ENCODE data around the gene PIP5K1B.

Gene PIP5K1B

DNA sequence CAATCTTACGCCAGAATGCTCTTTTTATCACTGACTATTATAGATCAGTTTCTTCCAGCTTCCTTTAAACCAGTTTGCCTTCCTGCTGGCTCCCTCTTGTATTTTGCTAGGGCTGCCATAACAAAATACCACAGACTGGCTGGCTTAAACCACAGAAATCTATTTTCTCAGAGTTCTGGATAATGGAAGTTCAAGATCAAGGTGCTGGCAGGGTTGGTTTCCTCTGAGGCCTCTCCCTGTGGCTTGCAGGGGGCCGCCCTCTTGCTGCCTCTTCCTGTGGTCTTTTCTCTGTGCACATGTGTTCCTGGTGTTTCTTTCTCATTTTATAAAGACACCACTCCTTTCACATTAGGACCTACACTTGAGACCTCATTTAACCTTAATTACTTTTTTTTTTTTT lies 323.7 kb downstream of the PIP5K1B start:
- TF ChIP-seq POLR2A (IDR thresholded peaks at IDR 0.05; ENCODE audit: low read depth, low read length) (no peak), POLR2AphosphoS5 (IDR thresholded peaks at IDR 0.05; ENCODE audit: low read depth, low read length) (no peak), TAF1 (IDR thresholded peaks at IDR 0.05; ENCODE audit: borderline replicate concordance, low read depth, low read length) (no peak)
- DNase-seq (ENCODE audit: insufficient read length), result no peak
- no peak for FAIRE-seq

DNA sequence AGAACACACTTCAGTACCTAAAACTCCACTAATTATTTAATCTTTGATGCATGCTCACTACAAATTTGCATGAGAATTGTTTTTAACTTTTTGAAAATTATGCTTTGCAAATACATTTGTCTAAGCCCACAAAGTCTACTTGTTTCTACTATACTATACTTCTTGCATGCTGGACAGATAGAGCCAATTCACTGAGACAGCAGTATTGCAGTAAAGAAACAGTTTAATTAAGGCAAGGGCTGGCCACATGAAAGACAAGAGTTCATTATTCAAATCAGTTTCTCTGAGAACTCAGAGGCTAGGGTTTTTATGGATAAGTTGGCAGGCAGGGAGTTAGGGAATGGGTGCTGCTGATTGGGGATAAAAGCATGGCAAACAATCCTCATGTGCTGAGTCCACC lies 324.5 kb downstream of the PIP5K1B start:
- no peak for FAIRE-seq
- TF ChIP-seq POLR2AphosphoS5 (IDR thresholded peaks at IDR 0.05; ENCODE audit: low read depth, low read length) (no peak), TAF1 (IDR thresholded peaks at IDR 0.05; ENCODE audit: borderline replicate concordance, low read depth, low read length) (no peak), POLR2A (IDR thresholded peaks at IDR 0.05; ENCODE audit: low read depth, low read length) (no peak)
- no peak for DNase-seq (ENCODE audit: insufficient read length)

DNA sequence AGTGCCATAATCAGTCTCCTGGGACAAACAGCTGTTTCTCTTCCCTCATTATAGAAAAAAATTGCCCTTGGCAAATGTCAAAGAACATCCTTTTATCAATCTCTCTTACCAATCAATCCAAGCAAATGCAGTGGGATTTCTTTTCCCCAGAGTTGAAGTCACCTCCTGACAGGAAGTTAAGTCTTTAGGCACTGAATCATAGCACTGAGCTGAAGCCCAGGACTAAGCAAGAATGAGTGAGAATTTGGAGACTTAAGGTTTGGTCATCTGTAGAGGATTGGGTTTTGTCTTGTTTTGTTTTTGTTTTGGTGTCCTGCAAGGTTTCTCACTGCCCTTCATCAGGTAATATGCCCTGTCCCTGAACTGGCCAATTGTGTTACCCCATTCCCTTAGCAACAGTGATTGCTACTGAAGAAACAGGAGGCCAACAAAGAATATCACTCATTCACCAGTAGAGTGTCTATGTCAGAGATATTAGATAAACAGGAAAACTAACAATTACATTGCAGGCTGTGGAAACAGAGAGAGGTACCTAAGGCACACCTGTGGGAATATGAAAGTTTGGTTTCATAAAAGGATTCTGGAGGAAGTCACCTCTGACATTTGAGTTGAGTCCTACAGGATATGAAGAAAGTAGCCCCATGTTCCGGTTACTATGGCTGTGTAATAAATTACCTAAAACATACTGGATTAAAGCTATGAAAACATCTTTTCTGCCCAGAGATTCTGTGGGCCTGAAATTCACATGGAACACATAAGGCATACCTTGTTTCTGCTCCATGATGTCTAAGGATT lies 326.0 kb downstream of the PIP5K1B start:
- FAIRE-seq (no peak), DNase-seq (ENCODE audit: insufficient read length) (no peak)
- TF ChIP-seq POLR2A (IDR thresholded peaks at IDR 0.05; ENCODE audit: low read depth, low read length), result no peak

DNA sequence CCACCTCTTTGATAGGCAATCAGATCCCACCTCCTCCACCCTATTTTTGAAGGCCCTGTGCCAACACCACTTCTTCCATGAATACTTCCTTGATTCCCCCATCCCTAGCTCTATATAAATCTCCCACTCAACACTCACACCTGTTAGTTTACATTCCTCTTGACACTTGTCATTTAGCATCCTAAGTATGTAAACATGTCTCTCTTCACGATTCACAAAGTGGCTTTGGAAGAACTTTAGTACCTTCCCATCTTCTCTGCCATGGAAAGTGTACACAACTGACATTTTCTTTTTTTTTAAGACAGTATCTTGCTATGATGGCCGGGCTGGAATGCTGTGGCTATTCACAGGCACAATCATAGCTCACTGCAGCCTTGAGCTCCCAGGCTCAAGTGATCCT lies 329.0 kb downstream of the PIP5K1B start:
- no peak for DNase-seq (ENCODE audit: insufficient read length)

DNA sequence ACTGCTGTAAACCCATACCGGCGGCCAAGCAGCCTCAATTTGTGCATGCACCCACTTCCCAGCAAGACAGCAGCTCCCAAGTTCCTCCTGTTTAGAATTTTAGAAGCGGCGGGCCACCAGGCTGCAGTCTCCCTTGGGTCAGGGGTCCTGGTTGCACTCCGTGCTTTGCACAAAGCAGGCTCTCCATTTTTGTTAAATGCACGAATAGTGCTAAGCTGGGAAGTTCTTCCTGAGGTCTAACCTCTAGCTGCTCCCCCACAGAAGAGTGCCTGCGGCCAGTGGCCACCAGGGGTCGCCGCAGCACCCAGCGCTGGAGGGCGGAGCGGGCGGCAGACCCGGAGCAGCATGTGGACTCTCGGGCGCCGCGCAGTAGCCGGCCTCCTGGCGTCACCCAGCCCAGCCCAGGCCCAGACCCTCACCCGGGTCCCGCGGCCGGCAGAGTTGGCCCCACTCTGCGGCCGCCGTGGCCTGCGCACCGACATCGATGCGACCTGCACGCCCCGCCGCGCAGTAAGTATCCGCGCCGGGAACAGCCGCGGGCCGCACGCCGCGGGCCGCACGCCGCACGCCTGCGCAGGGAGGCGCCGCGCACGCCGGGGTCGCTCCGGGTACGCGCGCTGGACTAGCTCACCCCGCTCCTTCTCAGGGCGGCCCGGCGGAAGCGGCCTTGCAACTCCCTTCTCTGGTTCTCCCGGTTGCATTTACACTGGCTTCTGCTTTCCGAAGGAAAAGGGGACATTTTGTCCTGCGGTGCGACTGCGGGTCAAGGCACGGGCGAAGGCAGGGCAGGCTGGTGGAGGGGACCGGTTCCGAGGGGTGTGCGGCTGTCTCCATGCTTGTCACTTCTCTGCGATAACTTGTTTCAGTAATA lies 330.6 kb downstream of the PIP5K1B start, which contains the start of gene FXN:
Gene FXN, plus strand, starts transcription at position 315 of the 871 bp plus-strand sequence. Its CDS starts 31 bp downstream, at position 346.
- FAIRE-seq, result peak; percentile 94

More for the DNA sequence above, 329.0 kb downstream of the PIP5K1B start:
- no peak for FAIRE-seq
- TF ChIP-seq POLR2AphosphoS5 (IDR thresholded peaks at IDR 0.05; ENCODE audit: low read depth, low read length), result no peak

DNA sequence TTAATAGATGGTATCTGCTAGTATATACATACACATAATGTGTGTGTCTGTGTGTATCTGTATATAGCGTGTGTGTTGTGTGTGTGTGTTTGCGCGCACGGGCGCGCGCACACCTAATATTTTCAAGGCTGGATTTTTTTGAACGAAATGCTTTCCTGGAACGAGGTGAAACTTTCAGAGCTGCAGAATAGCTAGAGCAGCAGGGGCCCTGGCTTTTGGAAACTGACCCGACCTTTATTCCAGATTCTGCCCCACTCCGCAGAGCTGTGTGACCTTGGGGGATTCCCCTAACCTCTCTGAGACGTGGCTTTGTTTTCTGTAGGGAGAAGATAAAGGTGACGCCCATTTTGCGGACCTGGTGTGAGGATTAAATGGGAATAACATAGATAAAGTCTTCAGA lies 331.3 kb downstream of the PIP5K1B start:
- no peak for DNase-seq (ENCODE audit: insufficient read length)

More for the DNA sequence above, 330.6 kb downstream of the PIP5K1B start, which contains the start of gene FXN:
- TF ChIP-seq POLR2A (IDR thresholded peaks at IDR 0.05; ENCODE audit: low read depth, low read length), result peak; percentile 78; the same call in 1 of the 2 replicates
- TF ChIP-seq TAF1 (IDR thresholded peaks at IDR 0.05; ENCODE audit: borderline replicate concordance, low read depth, low read length), result no peak
- peak; percentile 85 for DNase-seq (ENCODE audit: insufficient read length)

DNA sequence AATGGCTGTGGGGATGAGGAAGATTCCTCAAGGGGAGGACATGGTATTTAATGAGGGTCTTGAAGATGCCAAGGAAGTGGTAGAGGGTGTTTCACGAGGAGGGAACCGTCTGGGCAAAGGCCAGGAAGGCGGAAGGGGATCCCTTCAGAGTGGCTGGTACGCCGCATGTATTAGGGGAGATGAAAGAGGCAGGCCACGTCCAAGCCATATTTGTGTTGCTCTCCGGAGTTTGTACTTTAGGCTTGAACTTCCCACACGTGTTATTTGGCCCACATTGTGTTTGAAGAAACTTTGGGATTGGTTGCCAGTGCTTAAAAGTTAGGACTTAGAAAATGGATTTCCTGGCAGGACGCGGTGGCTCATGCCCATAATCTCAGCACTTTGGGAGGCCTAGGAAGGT lies 331.8 kb downstream of the PIP5K1B start:
- FAIRE-seq, result no peak
- TF ChIP-seq TAF1 (IDR thresholded peaks at IDR 0.05; ENCODE audit: borderline replicate concordance, low read depth, low read length), result no peak
- no peak for TF ChIP-seq POLR2AphosphoS5 (IDR thresholded peaks at IDR 0.05; ENCODE audit: low read depth, low read length)
- no peak for TF ChIP-seq POLR2A (IDR thresholded peaks at IDR 0.05; ENCODE audit: low read depth, low read length)
- DNase-seq (ENCODE audit: insufficient read length), result no peak

More for the DNA sequence above, 331.3 kb downstream of the PIP5K1B start:
- no peak for FAIRE-seq
- TF ChIP-seq POLR2A (IDR thresholded peaks at IDR 0.05; ENCODE audit: low read depth, low read length), result no peak
- TF ChIP-seq TAF1 (IDR thresholded peaks at IDR 0.05; ENCODE audit: borderline replicate concordance, low read depth, low read length), result no peak
- no peak for TF ChIP-seq POLR2AphosphoS5 (IDR thresholded peaks at IDR 0.05; ENCODE audit: low read depth, low read length)

DNA sequence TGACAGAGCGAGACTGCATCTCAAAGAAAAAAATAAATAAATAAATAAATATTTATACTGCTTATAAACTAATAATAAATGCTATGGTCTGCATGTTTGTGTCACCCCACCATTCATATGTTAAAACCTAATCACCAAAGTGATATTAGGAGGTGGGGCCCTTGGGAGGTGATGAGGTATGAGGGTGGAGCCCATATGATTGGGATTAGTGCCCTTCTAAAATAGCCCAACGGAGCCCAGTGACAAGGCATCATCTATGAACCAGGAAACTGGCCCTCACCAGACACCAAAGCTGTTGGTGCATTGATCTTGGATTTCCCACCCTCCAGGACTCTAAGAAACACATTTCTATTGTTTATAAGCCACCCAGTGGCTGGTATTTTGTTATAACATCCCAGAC lies 335.6 kb downstream of the PIP5K1B start:
- TF ChIP-seq TAF1 (IDR thresholded peaks at IDR 0.05; ENCODE audit: borderline replicate concordance, low read depth, low read length) (no peak), POLR2AphosphoS5 (IDR thresholded peaks at IDR 0.05; ENCODE audit: low read depth, low read length) (no peak), POLR2A (IDR thresholded peaks at IDR 0.05; ENCODE audit: low read depth, low read length) (no peak)
- FAIRE-seq (no peak), DNase-seq (ENCODE audit: insufficient read length) (no peak)

DNA sequence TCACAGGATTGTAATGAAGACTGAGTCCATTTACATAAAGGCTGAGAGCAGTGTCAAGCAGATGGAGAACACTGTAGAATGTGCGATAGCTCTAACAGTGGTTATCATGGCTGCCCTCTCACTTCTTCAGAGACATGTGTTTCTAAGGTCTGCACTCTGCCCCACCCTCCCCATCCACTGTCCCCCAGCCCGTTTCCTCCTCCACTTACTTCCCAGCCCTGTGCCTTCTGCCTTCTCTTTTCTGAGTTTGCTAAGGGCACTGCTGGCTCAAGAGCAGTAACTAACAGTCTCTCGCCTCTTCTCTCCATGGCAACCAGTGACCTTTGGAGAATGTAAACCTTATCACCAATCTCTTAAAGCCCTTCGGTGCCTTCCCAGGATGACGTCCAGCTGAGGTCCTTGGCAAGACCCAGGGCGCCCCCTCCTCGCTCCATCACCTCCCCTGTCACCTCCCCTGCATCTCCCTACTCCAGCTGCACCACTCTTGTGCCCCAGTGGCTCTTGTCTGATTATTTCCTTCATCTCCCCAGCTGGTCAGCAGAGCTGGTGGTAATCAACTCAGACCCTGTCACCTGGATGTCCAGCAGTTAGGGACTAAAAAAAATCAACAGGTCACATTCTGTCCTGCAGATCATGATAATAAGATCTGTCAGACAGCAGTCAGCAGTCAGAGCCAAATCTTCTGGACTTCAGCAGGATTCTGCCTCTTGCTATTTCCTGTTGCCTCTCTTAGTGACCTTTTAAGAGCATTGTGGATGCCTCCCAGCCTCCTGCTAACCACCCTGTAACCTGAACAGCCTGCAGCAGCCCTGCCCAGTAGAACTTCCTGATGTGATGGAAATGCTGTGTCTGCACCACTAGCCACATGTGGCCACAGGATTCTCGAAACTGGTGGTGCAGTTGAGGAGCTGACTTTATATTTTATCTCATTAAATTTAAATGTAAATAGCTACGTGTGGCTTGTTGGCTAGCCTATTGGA lies 339.5 kb downstream of the PIP5K1B start:
- TF ChIP-seq POLR2A (IDR thresholded peaks at IDR 0.05; ENCODE audit: low read depth, low read length), result no peak
- TF ChIP-seq TAF1 (IDR thresholded peaks at IDR 0.05; ENCODE audit: borderline replicate concordance, low read depth, low read length), result no peak
- TF ChIP-seq POLR2AphosphoS5 (IDR thresholded peaks at IDR 0.05; ENCODE audit: low read depth, low read length), result no peak
- peak; percentile 24 for FAIRE-seq
- DNase-seq (ENCODE audit: insufficient read length), result no peak

DNA sequence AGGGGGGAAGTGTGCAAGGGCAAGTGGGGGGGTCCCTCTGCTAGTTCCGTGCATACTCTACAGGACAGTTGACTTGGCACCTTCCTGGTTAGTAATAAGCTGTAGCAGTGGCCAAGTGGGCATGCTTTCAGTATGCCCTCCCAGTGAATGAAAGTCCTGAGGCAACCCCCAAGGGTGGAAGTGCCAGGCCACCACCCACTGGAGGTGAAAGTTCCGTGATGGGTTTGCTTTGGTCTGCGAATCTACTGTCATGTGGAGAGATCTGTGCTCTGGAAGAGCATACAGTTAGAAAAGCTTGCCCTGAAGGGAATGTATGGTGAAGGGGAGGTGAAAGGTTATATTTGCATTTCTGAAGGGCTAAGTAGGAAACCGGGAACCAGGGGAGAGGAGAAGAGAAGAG lies 340.8 kb downstream of the PIP5K1B start:
- no peak for TF ChIP-seq POLR2AphosphoS5 (IDR thresholded peaks at IDR 0.05; ENCODE audit: low read depth, low read length)
- no peak for TF ChIP-seq POLR2A (IDR thresholded peaks at IDR 0.05; ENCODE audit: low read depth, low read length)
- no peak for TF ChIP-seq TAF1 (IDR thresholded peaks at IDR 0.05; ENCODE audit: borderline replicate concordance, low read depth, low read length)
- no peak for DNase-seq (ENCODE audit: insufficient read length)
- no peak for FAIRE-seq

DNA sequence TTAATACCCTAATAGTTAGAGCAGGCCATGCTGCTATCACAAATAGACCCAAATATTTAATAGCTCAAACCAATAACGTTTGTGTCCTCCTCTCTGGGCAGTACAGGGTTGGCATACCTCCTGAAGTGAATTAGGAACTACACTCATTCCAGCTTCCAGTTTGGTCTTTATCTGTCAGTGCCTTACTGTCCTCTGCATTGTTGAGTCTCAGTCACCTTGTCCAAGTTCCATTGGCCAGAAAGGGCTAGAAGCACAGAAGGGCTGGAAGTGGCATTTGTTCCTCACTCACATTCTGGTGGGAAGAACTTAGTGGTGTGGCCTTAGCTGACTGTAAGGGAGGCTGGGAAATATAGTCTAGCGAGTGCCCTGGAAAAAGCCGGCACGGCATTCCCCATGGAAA lies 341.7 kb downstream of the PIP5K1B start:
- DNase-seq (ENCODE audit: insufficient read length), result no peak
- TF ChIP-seq POLR2A (IDR thresholded peaks at IDR 0.05; ENCODE audit: low read depth, low read length) (no peak), POLR2AphosphoS5 (IDR thresholded peaks at IDR 0.05; ENCODE audit: low read depth, low read length) (no peak), TAF1 (IDR thresholded peaks at IDR 0.05; ENCODE audit: borderline replicate concordance, low read depth, low read length) (no peak)
- FAIRE-seq, result no peak
